Measurements from ENCODE around the gene NOX3.
"Not testable (repeated sequence)": the region's sequence is repeated elsewhere in the genome, so short reads cannot be mapped to it uniquely, and the experiment has no call there.

DNA sequence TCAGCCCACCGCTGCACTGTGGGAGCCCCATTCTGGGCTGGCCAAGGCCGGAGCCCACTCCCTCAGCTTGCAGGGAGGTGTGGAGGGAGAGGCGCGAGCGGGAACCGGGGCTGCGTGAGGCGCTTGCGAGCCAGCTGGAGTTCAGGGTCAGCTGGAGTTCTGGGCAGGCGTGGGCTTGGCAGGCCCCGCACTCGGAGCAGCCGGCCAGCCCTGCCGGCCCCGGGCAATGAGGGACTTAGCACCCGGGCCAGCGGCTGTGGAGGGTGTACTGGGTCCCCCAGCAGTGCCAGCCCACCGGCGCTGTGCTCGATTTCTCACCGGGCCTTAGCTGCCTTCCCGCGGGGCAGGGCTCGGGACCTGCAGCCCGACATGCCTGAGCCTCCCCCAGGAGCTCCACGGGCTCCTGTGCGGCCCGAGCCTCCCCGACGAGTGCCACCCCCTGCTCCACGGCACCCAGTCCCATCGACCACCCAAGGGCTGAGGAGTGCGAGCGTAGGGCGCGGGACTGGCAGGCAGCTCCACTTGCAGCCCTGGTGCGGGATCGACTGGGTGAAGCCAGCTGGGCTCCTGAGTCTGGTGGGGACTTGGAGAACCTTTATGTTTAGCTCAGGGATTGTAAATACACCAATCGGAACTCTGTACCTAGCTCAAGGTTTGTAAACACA is 92.5 kb downstream of the NOX3 start:
- TF ChIP-seq, protein P1, sequence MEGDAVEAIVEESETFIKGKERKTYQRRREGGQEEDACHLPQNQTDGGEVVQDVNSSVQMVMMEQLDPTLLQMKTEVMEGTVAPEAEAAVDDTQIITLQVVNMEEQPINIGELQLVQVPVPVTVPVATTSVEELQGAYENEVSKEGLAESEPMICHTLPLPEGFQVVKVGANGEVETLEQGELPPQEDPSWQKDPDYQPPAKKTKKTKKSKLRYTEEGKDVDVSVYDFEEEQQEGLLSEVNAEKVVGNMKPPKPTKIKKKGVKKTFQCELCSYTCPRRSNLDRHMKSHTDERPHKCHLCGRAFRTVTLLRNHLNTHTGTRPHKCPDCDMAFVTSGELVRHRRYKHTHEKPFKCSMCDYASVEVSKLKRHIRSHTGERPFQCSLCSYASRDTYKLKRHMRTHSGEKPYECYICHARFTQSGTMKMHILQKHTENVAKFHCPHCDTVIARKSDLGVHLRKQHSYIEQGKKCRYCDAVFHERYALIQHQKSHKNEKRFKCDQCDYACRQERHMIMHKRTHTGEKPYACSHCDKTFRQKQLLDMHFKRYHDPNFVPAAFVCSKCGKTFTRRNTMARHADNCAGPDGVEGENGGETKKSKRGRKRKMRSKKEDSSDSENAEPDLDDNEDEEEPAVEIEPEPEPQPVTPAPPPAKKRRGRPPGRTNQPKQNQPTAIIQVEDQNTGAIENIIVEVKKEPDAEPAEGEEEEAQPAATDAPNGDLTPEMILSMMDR (IDR thresholded peaks at IDR 0.05; ENCODE audit: poor library complexity), result not testable (repeated sequence)
- not testable (repeated sequence) for TF ChIP-seq EZH2 (IDR thresholded peaks at IDR 0.05; ENCODE audit: borderline replicate concordance); EZH2phosphoT487 (IDR thresholded peaks at IDR 0.05; ENCODE audit: low read depth, severe bottlenecking, unreplicated experiment)
